Left renal pelvis (tissue), 4 donors: Measurements from ENCODE around the gene PDCD7. TPM values are rescaled to one million over a fixed set of nuclear protein-coding genes. Genes with fewer than 3 reads are reported as not detected.
"Not testable (repeated sequence)": the region's sequence is repeated elsewhere in the genome, so short reads cannot be mapped to it uniquely, and the experiment has no call there.

Source experiments
- DNase-seq, 4 donors: peaks; one replicate each; pipeline ENCODE4 v3.0.0-alpha.2; 2013; ENCODE audit warnings: low read depth in 4 of 4, low spot score in 3 of 4
- polyA plus RNA-seq, 4 donors: library from polyadenylated mRNA; unstranded; fragments of 120-200 nt; gene quantifications; one replicate each; pipeline ENCODE4 v1.2.1, GENCODE V29; 2013; ENCODE audit not compliant: insufficient read length in 4 of 4

Gene PDCD7
- polyA plus RNA-seq, 4 donors, result 28.2 to 36.3 (median 32.0) TPM

- DNase-seq, result no peak
Measured at GRCh38 chr15:65076486-65077290, 56.9 kb downstream of the PDCD7 start, which contains the start of gene KBTBD13. Gene KBTBD13 (plus strand): TSS chr15:65076746. CDS start chr15:65076816, 70 bp downstream.

GRCh38 chr15:65075607-65076395 lies 57.8 kb downstream of the PDCD7 start:
- DNase-seq, result not testable (repeated sequence)

- DNase-seq, result not testable (repeated sequence)
Measured at GRCh38 chr15:65074946-65075345, 58.7 kb downstream of the PDCD7 start.

DNA sequence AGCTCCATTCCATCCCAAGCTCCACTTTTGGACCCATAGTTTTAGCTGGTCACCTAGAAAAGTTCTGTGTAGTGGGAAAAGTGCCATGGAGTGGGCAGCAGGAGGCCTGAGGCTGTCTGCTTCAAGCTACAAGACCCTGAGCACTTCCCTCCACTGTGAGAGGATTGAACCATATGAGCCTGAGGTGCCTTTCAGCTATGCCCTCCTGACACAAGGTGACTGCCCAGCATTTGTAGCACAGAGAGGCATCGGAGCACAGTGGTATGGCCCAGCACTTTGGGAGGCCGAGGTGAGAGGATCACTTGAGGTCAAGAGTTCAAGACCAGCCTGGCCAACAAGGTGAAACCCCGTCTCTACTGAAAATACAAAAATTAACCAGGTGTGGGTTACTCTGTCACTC lies 61.0 kb downstream of the PDCD7 start:
- DNase-seq, result no peak

DNA sequence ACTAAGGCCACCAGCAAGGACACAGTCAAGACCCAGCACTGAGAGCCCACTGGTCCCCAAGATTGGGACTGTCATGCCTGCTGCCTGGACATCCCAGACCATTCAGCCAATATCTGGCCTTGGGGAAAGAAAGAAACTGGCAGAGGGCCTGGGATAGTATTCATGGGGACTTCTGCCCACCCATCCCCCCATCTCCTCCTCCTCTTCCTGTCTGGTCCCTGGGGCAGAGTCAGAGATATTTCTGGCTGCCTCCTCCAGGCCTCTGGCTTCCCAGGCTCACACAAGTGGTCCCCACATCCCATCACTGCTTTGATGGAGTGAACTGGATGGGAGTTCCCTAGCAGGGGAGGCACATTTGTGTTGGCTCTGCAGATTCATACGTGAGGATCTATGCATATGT lies 61.6 kb downstream of the PDCD7 start:
- no peak for DNase-seq

- no peak for DNase-seq
Measured at GRCh38 chr15:65071381-65071811, 62.2 kb downstream of the PDCD7 start.

- DNase-seq, result no peak
Measured at GRCh38 chr15:65069779-65070546, 63.6 kb downstream of the PDCD7 start.

- DNase-seq, result no peak
Measured at GRCh38 chr15:65069179-65069578, 64.4 kb downstream of the PDCD7 start.

- no peak for DNase-seq
Measured at GRCh38 chr15:65068403-65068788, 65.2 kb downstream of the PDCD7 start.

DNA sequence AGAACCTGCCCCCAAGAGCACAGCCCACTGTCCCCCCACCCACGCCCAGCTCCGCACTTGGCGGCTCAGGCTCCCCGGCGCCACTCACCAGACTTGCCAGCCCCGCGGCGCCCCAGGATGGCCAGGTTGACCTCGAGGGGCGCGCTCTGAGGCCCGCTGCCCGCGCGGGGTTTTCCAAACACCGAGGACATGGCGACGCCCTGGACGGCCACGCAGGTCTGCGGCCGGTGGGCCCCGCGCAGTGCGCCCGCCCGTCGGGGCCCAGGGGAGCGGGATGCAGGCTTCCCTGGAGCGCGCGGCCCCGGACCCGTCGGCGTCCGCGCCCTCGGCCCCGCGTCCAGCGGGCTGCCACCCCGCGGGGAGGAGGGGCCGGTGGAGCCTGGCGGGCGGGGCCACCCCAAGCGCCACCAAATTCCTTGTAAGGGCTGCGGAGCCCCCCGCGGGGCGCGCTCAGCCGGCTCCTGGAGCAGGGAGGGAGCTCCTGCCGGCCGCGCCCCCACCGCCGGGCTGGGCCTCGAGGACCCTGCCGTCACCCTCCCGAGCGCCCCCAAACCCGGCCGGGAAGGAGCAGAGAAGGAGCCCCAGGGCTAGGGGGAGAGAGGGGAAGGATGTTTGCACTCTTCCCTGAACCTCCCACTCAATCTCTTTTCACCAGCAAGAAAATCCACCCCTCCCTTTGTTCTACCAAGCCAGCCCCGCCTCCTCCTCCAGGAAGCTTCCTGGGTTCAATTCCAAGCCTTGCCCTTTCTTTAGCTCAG lies 65.8 kb downstream of the PDCD7 start, which contains the start of gene RASL12:
Gene RASL12, minus strand, starts transcription at position 347 of the 758 bp plus-strand sequence. Its CDS starts 156 bp downstream, at position 191.
- DNase-seq, result no peak

Other genes starting within 250 kb of the PDCD7 start
- 1 to 10 TPM; 4.7 to 8.0 (median 7.0) TPM for gene ANKDD1A, start 221.9 kb downstream of the PDCD7 start, polyA plus RNA-seq
- 100 to 1,000 TPM in 3 of 4 donors, 10 to 100 TPM in 1; 83.0 to 122 (median 112) TPM for gene SPG21, start 143.9 kb downstream of the PDCD7 start, polyA plus RNA-seq
- 10 to 100 TPM; 12.3 to 19.4 (median 16.0) TPM for gene MTFMT, start 104.2 kb downstream of the PDCD7 start, polyA plus RNA-seq
- gene SLC51B, start 88.4 kb downstream of the PDCD7 start, polyA plus RNA-seq, result 10 to 100 TPM in 2 of 4 donors, 1 to 10 TPM in 2; 1.5 to 10.9 (median 8.9) TPM
- gene RASL12, start 65.8 kb downstream of the PDCD7 start, polyA plus RNA-seq, result 10 to 100 TPM in 1 of 4 donors, 1 to 10 TPM in 3; 6.5 to 11.5 (median 7.5) TPM
- gene KBTBD13, start 57.1 kb downstream of the PDCD7 start, polyA plus RNA-seq, result under 1 TPM in 1 of 4 donors, not detected in 3; 0.05 TPM
- 1 to 10 TPM; 2.3 to 8.7 (median 5.0) TPM for gene UBAP1L, start 18.6 kb downstream of the PDCD7 start, polyA plus RNA-seq
- gene CLPX, start 51.5 kb upstream of the PDCD7 start, polyA plus RNA-seq, result 10 to 100 TPM; 50.8 to 73.0 (median 71.4) TPM
- 1 to 10 TPM; 3.5 to 8.7 (median 4.3) TPM for gene CILP, start 77.7 kb upstream of the PDCD7 start, polyA plus RNA-seq
- 10 to 100 TPM; 17.7 to 24.0 (median 19.4) TPM for gene PARP16, start 153.1 kb upstream of the PDCD7 start, polyA plus RNA-seq
- gene RNU5A-1, start 162.2 kb upstream of the PDCD7 start, polyA plus RNA-seq, result not detected
- gene RNU5B-1, start 170.9 kb upstream of the PDCD7 start, polyA plus RNA-seq, result not detected
- gene IGDCC3, start 244.2 kb upstream of the PDCD7 start, polyA plus RNA-seq, result 10 to 100 TPM in 1 of 4 donors, 1 to 10 TPM in 3; 4.1 to 11.9 (median 7.3) TPM